WTC11 (cell line): Measurements from ENCODE around the gene CYSRT1.

Experiments used
- FOXP1 ChIP-seq: sonication (generic); formaldehyde crosslinking; IDR thresholded peaks from 2 replicates; pipeline ENCODE4 v1.8.0; 2022; ENCODE audit warnings: missing genetic modification reagents, mild to moderate bottlenecking, moderate library complexity, borderline replicate concordance
- TF ChIP-seq, protein P1 (sequence below): sonication (generic); formaldehyde crosslinking; IDR thresholded peaks from 2 replicates; pipeline ENCODE4 v1.8.0; 2022; ENCODE audit warnings: mild to moderate bottlenecking, missing genetic modification reagents

DNA sequence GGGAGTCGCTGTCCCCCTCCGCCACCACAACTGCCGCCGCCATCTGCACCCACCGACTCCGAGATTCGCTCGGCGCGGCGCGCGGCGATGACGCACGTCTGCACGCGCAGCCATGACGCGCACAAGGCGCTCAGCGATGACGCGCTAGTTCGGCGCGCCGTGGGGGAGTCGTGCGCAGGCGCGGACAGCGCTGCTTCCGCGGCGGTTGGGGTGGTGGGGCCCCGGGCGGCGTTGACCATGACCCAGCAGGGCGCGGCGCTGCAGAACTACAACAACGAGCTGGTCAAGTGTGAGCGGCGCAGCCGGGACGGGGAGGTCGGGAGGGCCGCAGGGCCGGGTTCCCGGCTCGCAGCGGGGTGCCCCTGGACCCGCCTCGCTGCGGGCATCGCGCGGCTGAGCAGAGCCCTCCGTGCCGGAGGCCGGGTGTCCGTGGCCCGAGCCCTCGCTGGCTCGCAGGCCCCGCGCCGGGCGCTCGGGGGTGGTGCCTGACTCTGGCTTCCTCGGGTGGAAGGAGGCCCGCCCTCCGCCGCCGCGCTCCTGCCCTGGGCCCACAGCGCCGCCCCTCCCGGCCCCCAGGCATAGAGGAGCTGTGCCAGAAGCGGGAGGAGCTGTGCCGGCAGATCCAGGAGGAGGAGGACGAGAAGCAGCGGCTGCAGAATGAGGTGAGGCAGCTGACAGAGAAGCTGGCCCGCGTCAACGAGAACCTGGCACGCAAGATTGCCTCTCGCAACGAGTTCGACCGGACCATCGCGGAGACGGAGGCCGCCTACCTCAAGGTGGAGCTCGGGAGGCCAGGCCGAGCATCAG is 36.3 kb upstream of the CYSRT1 start, which contains the start of the genes ANAPC2 and SSNA1:
- TF ChIP-seq FOXP1 (CRISPR knock-in tag): no peak
- TF ChIP-seq, protein P1, sequence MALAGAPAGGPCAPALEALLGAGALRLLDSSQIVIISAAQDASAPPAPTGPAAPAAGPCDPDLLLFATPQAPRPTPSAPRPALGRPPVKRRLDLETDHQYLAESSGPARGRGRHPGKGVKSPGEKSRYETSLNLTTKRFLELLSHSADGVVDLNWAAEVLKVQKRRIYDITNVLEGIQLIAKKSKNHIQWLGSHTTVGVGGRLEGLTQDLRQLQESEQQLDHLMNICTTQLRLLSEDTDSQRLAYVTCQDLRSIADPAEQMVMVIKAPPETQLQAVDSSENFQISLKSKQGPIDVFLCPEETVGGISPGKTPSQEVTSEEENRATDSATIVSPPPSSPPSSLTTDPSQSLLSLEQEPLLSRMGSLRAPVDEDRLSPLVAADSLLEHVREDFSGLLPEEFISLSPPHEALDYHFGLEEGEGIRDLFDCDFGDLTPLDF: 0 out of 2 replicates have a peak, but pooled peaks have one; percentile 27
